ENCODE results near the gene CPA3. TPM values are rescaled to one million over a fixed set of nuclear protein-coding genes. Genes with fewer than 3 reads are reported as not detected.

Gene CPA3
- total RNA-seq, 2 donors from 2014 or later: 2.9 TPM; not detected in 1

- DNase-seq (ENCODE audit: low spot score) (no peak), ATAC-seq (no peak)
- no peak overlapping the region for H3K27ac Mint-ChIP-seq
- H3K9me3 Mint-ChIP-seq: no peaks in the 10 kb centered on the region
- H3K4me3 Mint-ChIP-seq: no peak overlapping the region
- H3K27me3 Mint-ChIP-seq: peaks cover 4 to 8% of the 10 kb centered on the region in 2 donors
- no peaks in the 10 kb centered on the region for H3K4me1 Mint-ChIP-seq (ENCODE audit: low read depth in 2 of 2)
- H3K36me3 Mint-ChIP-seq: no peaks in the 10 kb centered on the region
These were observed 19.2 kb upstream of the CPA3 start for GRCh38 chr3:148845756-148846395.

DNA sequence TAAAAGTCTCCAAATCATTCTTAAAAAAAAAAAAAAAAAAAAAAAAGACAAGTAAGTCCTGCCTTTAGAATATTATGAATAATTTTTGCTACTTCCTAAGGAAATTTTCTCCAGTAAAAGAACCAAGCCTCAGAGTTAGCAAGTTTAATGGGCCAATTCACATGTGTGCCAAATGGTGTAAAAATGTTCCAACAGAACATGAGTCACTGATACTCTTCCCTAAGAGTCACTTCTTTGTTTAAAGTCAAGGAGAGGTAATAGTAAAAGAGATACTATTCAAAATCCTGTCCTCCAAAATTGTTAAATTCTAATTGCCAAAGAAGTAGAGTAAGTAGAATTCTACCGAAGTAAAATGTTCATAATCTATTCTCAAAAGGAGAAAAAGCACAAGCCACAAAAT, 17.7 kb upstream of the CPA3 start:
- Mint-ChIP-seq H3K27ac (no peak overlapping the region), H3K4me1 (ENCODE audit: low read depth in 2 of 2) (no peaks in the 10 kb centered on the region), H3K36me3 (no peaks in the 10 kb centered on the region), H3K4me3 (no peak overlapping the region), H3K27me3 (peaks cover 5 to 12% of the 10 kb centered on the region in 2 donors), H3K9me3 (no peaks in the 10 kb centered on the region)
- ATAC-seq (no peak), DNase-seq (ENCODE audit: low spot score) (no peak)

DNA sequence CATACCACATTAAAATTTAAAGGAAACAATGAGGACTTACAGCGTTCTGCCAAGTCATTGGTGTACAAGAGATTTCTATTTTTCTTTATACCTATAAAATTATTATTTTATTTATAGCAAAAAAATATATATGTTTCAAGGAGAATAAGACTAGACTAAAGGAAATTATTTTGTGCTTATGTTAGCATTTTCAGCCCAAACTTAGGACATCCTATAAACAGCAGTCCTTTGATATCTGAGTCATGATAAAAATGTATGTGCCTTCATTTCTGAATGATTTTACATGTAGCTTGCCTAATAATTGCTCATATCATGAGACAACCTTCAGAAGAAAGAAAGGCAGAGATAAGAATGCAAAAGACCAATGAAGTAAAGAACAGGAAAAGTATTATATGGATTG, 16.7 kb upstream of the CPA3 start:
- H3K4me1 Mint-ChIP-seq (ENCODE audit: low read depth in 2 of 2): no peaks in the 10 kb centered on the region

GRCh38 chr3:148852271-148852992, 12.7 kb upstream of the CPA3 start:
- Mint-ChIP-seq H3K4me1 (ENCODE audit: low read depth in 2 of 2) (no peaks in the 10 kb centered on the region), H3K27me3 (peaks cover 12 to 17% of the 10 kb centered on the region in 2 donors), H3K4me3 (no peak overlapping the region), H3K27ac (no peak overlapping the region), H3K36me3 (no peaks in the 10 kb centered on the region), H3K9me3 (no peaks in the 10 kb centered on the region)
- DNase-seq (ENCODE audit: low spot score): no peak
- ATAC-seq: no peak

More for the DNA sequence above, 16.7 kb upstream of the CPA3 start:
- ATAC-seq (no peak), DNase-seq (ENCODE audit: low spot score) (no peak)
- Mint-ChIP-seq H3K27ac (no peak overlapping the region), H3K4me3 (no peak overlapping the region), H3K9me3 (no peaks in the 10 kb centered on the region), H3K27me3 (peaks cover 6 to 8% of the 10 kb centered on the region in 2 donors), H3K36me3 (no peaks in the 10 kb centered on the region)

GRCh38 chr3:148853076-148853475, 12.0 kb upstream of the CPA3 start:
- no peak for ATAC-seq
- H3K27ac Mint-ChIP-seq: no peak overlapping the region
- peaks cover 12 to 17% of the 10 kb centered on the region in 2 donors for H3K27me3 Mint-ChIP-seq
- no peak for DNase-seq (ENCODE audit: low spot score)
- H3K9me3 Mint-ChIP-seq: no peaks in the 10 kb centered on the region
- H3K4me1 Mint-ChIP-seq (ENCODE audit: low read depth in 2 of 2): no peaks in the 10 kb centered on the region
- no peaks in the 10 kb centered on the region for H3K36me3 Mint-ChIP-seq
- no peak overlapping the region for H3K4me3 Mint-ChIP-seq

- no peaks in the 10 kb centered on the region for H3K4me1 Mint-ChIP-seq (ENCODE audit: low read depth in 2 of 2)
- H3K36me3 Mint-ChIP-seq: no peaks in the 10 kb centered on the region
- no peak overlapping the region for H3K4me3 Mint-ChIP-seq
- H3K27ac Mint-ChIP-seq: no peak overlapping the region
- H3K27me3 Mint-ChIP-seq: peaks cover 12 to 17% of the 10 kb centered on the region in 2 donors
- no peaks in the 10 kb centered on the region for H3K9me3 Mint-ChIP-seq
- no peak for DNase-seq (ENCODE audit: low spot score)
- ATAC-seq: no peak
These were observed 11.0 kb upstream of the CPA3 start for GRCh38 chr3:148854061-148854460.

- H3K27me3 Mint-ChIP-seq: peaks cover 15 to 21% of the 10 kb centered on the region in 2 donors
- ATAC-seq (no peak), DNase-seq (ENCODE audit: low spot score) (no peak)
- H3K36me3 Mint-ChIP-seq: no peaks in the 10 kb centered on the region
- H3K9me3 Mint-ChIP-seq: no peaks in the 10 kb centered on the region
- no peak overlapping the region for H3K4me3 Mint-ChIP-seq
- H3K4me1 Mint-ChIP-seq (ENCODE audit: low read depth in 2 of 2): no peaks in the 10 kb centered on the region
- no peak overlapping the region for H3K27ac Mint-ChIP-seq
These were observed 8.7 kb upstream of the CPA3 start for GRCh38 chr3:148856384-148856783.

DNA sequence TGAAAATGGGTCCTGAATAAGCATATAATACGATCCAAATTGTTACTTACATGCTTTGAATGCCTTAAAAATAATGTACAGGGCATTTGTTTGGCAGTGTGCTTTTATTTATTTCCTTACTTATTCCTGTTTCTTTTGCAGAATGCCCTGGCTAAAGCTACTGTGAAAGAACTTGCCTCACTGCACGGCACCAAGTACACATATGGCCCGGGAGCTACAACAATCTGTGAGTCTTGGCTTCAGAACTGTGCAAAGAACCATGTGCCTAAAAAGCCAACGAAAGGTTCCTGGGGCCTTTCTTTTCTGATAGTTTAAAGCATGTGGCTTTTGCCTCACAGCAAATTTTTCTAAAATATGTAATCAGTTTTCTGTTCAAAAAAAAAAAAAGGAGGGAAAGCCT, 7.8 kb upstream of the CPA3 start:
- ATAC-seq: no peak

GRCh38 chr3:148861277-148861869, 3.7 kb upstream of the CPA3 start:
- peaks cover 19 to 20% of the 10 kb centered on the region in 2 donors for H3K27me3 Mint-ChIP-seq
- H3K4me1 Mint-ChIP-seq (ENCODE audit: low read depth in 2 of 2): no peaks in the 10 kb centered on the region
- no peak for ATAC-seq
- no peak overlapping the region for H3K4me3 Mint-ChIP-seq
- H3K27ac Mint-ChIP-seq: no peak overlapping the region
- H3K36me3 Mint-ChIP-seq: no peaks in the 10 kb centered on the region
- no peaks in the 10 kb centered on the region for H3K9me3 Mint-ChIP-seq
- DNase-seq (ENCODE audit: low spot score): no peak

More for the DNA sequence above, 7.8 kb upstream of the CPA3 start:
- no peaks in the 10 kb centered on the region for H3K9me3 Mint-ChIP-seq
- peaks cover 16 to 21% of the 10 kb centered on the region in 2 donors for H3K27me3 Mint-ChIP-seq
- H3K4me3 Mint-ChIP-seq: no peak overlapping the region
- no peaks in the 10 kb centered on the region for H3K36me3 Mint-ChIP-seq
- H3K4me1 Mint-ChIP-seq (ENCODE audit: low read depth in 2 of 2): no peaks in the 10 kb centered on the region
- DNase-seq (ENCODE audit: low spot score): no peak
- no peak overlapping the region for H3K27ac Mint-ChIP-seq

GRCh38 chr3:148863297-148863696, 1.8 kb upstream of the CPA3 start:
- DNase-seq (ENCODE audit: low spot score): no peak

DNA sequence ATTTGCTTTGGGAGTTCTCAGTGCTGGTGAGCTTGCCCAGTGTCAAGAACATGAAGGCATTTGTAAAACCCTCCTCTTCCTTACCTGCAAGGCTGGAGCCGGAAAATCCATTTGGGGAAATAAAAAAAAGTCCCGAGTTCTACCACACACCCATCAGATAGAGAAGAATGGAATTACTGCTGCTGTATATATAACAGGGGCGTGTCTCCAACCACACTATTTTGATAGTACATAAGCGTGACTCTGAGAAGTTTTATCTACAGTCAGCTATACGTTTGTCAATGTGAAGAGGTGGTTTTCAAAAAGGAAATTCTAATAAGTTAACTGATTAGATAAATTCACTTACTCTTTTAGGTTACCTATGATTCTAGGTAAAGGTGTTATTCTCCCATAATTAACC, 1.3 kb upstream of the CPA3 start:
- peak overlapping the region in 1 of 2 donors; percentile 34 for H3K27ac Mint-ChIP-seq
- no peaks in the 10 kb centered on the region for H3K9me3 Mint-ChIP-seq
- H3K27me3 Mint-ChIP-seq: peaks cover 22 to 31% of the 10 kb centered on the region in 2 donors
- no peak overlapping the region for H3K4me3 Mint-ChIP-seq
- H3K36me3 Mint-ChIP-seq: no peaks in the 10 kb centered on the region
- ATAC-seq (no peak), DNase-seq (ENCODE audit: low spot score) (no peak)
- no peaks in the 10 kb centered on the region for H3K4me1 Mint-ChIP-seq (ENCODE audit: low read depth in 2 of 2)

More at GRCh38 chr3:148863297-148863696, 1.8 kb upstream of the CPA3 start:
- H3K36me3 Mint-ChIP-seq: no peaks in the 10 kb centered on the region
- no peak overlapping the region for H3K4me3 Mint-ChIP-seq
- no peak for ATAC-seq
- H3K27ac Mint-ChIP-seq: no peak overlapping the region
- no peaks in the 10 kb centered on the region for H3K9me3 Mint-ChIP-seq
- peaks cover 22 to 31% of the 10 kb centered on the region in 2 donors for H3K27me3 Mint-ChIP-seq
- no peaks in the 10 kb centered on the region for H3K4me1 Mint-ChIP-seq (ENCODE audit: low read depth in 2 of 2)

DNA sequence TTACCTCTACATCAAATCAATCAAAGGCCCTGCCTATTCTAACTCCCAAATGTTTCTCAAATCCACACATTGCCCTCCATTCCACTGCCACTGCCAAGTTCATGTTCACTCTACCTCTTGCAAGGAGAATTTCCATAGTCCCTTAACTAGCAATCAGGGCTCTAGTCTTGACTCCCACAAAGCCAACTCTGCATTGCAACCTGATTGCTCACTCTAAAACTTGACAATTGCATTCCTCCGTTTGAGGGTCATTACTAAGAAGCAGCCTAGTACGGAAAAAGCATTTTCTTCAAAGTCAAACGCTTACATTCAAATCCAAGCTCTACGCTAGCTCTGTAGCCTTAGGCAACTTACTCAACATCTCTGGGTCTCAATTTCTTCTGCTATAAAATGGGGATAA, 1.2 kb downstream of the CPA3 start:
- peak overlapping the region; percentile 13 for H3K4me3 Mint-ChIP-seq
- no peaks in the 10 kb centered on the region for H3K4me1 Mint-ChIP-seq (ENCODE audit: low read depth in 2 of 2)
- no peaks in the 10 kb centered on the region for H3K36me3 Mint-ChIP-seq
- DNase-seq (ENCODE audit: low spot score): no peak
- H3K27me3 Mint-ChIP-seq: peaks cover 18 to 25% of the 10 kb centered on the region in 2 donors
- no peak for ATAC-seq
- no peak overlapping the region for H3K27ac Mint-ChIP-seq
- H3K9me3 Mint-ChIP-seq: no peaks in the 10 kb centered on the region

DNA sequence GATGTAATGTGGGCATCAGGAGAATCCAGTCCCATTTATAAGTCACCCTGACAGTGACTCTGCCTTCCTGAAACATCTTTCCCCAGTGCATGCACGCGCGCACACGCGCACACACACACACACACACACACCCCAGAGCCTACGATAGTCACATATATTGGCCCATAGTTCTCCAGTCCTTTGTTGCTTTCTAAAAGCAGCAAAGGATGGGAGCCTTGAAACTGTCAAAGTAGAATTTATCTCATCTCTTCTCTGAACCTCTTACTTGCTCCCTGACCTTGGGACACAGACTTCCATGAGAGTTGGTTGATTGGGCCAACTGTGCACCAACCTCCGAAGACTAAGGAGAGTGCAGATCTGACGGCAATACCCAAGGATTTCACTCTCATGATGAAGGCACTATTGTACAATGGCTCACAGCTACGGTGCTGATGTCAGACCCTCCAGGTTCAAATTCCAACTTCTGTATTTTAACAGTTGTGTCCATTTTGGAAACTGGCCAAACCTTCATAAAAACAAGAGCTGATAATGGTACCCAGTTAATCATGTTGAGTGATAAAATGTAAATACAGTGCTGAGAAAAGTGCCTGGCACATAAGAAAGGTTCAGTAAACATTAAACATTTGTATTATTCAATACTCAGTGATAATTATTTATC, 8.3 kb downstream of the CPA3 start:
- no peak for DNase-seq (ENCODE audit: low spot score)
- ATAC-seq: peak in 1 of 2 donors; percentile 28
- H3K27ac Mint-ChIP-seq: no peak overlapping the region
- H3K27me3 Mint-ChIP-seq: peaks cover 0 to 10% of the 10 kb centered on the region in 2 donors
- H3K9me3 Mint-ChIP-seq: no peaks in the 10 kb centered on the region
- no peaks in the 10 kb centered on the region for H3K4me1 Mint-ChIP-seq (ENCODE audit: low read depth in 2 of 2)
- H3K4me3 Mint-ChIP-seq: no peak overlapping the region
- no peaks in the 10 kb centered on the region for H3K36me3 Mint-ChIP-seq

GRCh38 chr3:148873977-148874376, 8.9 kb downstream of the CPA3 start:
- H3K4me1 Mint-ChIP-seq (ENCODE audit: low read depth in 2 of 2): no peaks in the 10 kb centered on the region
- no peak overlapping the region for H3K4me3 Mint-ChIP-seq
- H3K27ac Mint-ChIP-seq: no peak overlapping the region
- DNase-seq (ENCODE audit: low spot score) (no peak), ATAC-seq (no peak)
- no peaks in the 10 kb centered on the region for H3K9me3 Mint-ChIP-seq
- H3K27me3 Mint-ChIP-seq: peaks cover 3 to 10% of the 10 kb centered on the region in 2 donors
- no peaks in the 10 kb centered on the region for H3K36me3 Mint-ChIP-seq

Data from natural killer cell treated with Interleukin-12 subunit alpha and Interleukin-12 subunit beta and Interleukin-15 and Interleukin-18, amount 100 ng/mL, for 72 hours (primary cell).